HG03066 (cell line): ENCODE data around the gene ARL6.
"Not testable (repeated sequence)": the region's sequence is repeated elsewhere in the genome, so short reads cannot be mapped to it uniquely, and the experiment has no call there.

ENCODE experiments used
- ATAC-seq: cut with Tn5 transposase; IDR thresholded peaks from one replicate; pipeline ENCODE4 v1.9.1; 2021; ENCODE audit warnings: low read depth; ENCODE audit not compliant: unreplicated experiment

Gene ARL6

GRCh38 chr3:97820780-97821179 lies 56.2 kb downstream of the ARL6 start:
- ATAC-seq = no peak

- peak; percentile 42 for ATAC-seq
Measured at GRCh38 chr3:97821287-97821773, 56.8 kb downstream of the ARL6 start.

- ATAC-seq = peak; percentile 95
Measured at GRCh38 chr3:97821774-97822358, 57.3 kb downstream of the ARL6 start, which contains the start of gene CRYBG3. Gene CRYBG3, plus strand, starts transcription at chr3:97822011. Its CDS starts 196 bp downstream, at chr3:97822207.

- ATAC-seq = peak; percentile 26
Measured at GRCh38 chr3:97822359-97822775, 57.8 kb downstream of the ARL6 start.

- ATAC-seq = no peak
Measured at GRCh38 chr3:97823046-97824004, 58.8 kb downstream of the ARL6 start.

- no peak for ATAC-seq
Measured at GRCh38 chr3:97825101-97825500, 60.5 kb downstream of the ARL6 start.

GRCh38 chr3:97827741-97828471 lies 63.3 kb downstream of the ARL6 start:
- no peak for ATAC-seq

GRCh38 chr3:97829198-97829597 lies 64.6 kb downstream of the ARL6 start:
- no peak for ATAC-seq

GRCh38 chr3:97830638-97831037 lies 66.1 kb downstream of the ARL6 start:
- ATAC-seq = no peak

- no peak for ATAC-seq
Measured at GRCh38 chr3:97831140-97831539, 66.6 kb downstream of the ARL6 start.

- not testable (repeated sequence) for ATAC-seq
Measured at GRCh38 chr3:97833184-97833583, 68.6 kb downstream of the ARL6 start.

GRCh38 chr3:97835761-97836160 lies 71.2 kb downstream of the ARL6 start:
- ATAC-seq = no peak

GRCh38 chr3:97838393-97838792 lies 73.8 kb downstream of the ARL6 start:
- ATAC-seq = no peak

- ATAC-seq = no peak
Measured at GRCh38 chr3:97839944-97840343, 75.4 kb downstream of the ARL6 start.

- ATAC-seq = no peak
Measured at GRCh38 chr3:97841304-97841703, 76.7 kb downstream of the ARL6 start.

GRCh38 chr3:97841956-97842355 lies 77.4 kb downstream of the ARL6 start:
- ATAC-seq = no peak

GRCh38 chr3:97848779-97849178 lies 84.2 kb downstream of the ARL6 start:
- no peak for ATAC-seq
